Activated T-cell treated with anti-CD3 and anti-CD28 coated beads, Interleukin-2, amount 50 U/mL, for 4 hours (primary cell): Measurements from ENCODE around the gene F10. TPM values are rescaled to one million over a fixed set of nuclear protein-coding genes. Genes with fewer than 3 reads are reported as not detected.
"Not testable (repeated sequence)": the region's sequence is repeated elsewhere in the genome, so short reads cannot be mapped to it uniquely, and the experiment has no call there.

Source experiments
- ATAC-seq, 2 donors: fragments of 200-7000 bp; cut with Tn5 transposase; one replicate each; pipeline ENCODE4 v1.10.0; 2021
- DNase-seq: peaks from one replicate; pipeline ENCODE4 v3.0.0-alpha.2; 2020
- H3K27me3 Mint-ChIP-seq: one replicate; pipeline ENCODE4 v1.8.0; 2021; ENCODE audit warnings: low read depth, mixed read lengths
- H3K36me3 Mint-ChIP-seq: one replicate; pipeline ENCODE4 v1.8.0; 2022; ENCODE audit warnings: mixed read lengths; ENCODE audit not compliant: insufficient read depth
- H3K4me1 Mint-ChIP-seq: one replicate; pipeline ENCODE4 v1.8.0; 2021; ENCODE audit warnings: low read depth, mixed read lengths
- H3K4me3 Mint-ChIP-seq: one replicate; pipeline ENCODE4 v1.8.0; 2021; ENCODE audit warnings: mild to moderate bottlenecking, moderate library complexity, mixed read lengths
- H3K9me3 Mint-ChIP-seq: one replicate; pipeline ENCODE4 v1.8.0; 2021; ENCODE audit warnings: mixed read lengths
- total RNA-seq, 3 donors: library from RNA; stranded (reverse); gene quantifications; one replicate each; pipeline ENCODE4 v1.2.1, GENCODE V29; 2021

F10 gene
- total RNA-seq = not detected

DNA sequence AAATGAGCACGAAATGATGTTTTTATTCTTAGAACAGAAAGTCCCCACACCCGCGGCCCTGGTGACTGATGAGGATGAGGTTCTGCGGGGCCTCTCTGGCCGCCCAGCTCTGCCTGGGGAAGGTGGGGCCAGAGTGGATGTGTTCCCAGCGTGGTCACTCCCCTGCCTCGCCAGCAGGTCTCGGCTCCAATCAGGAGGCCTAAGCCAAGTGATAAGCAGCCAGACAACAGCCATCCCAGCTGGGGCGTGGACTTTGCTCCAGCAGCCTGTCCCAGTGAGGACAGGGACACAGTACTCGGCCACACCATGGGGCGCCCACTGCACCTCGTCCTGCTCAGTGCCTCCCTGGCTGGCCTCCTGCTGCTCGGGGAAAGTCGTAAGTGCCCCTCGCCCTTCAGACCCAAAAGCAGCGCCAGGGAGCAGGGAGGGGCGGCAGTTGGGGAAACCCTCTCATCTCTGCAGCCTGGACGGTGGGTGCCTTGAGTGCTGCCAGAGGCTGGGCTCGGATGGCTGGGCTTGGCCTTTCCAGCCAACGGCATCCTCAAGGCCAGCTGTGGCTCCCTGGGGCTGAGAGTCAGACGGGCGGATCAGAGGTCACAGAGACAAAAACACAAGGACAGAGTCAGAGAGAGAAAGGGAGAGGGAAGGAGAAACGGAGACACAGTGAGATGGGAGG is at the start of gene F10:
TSS of gene F10 (plus strand) at position 250 of the 676 bp plus-strand sequence. CDS start at position 307, 57 bp downstream.
- Mint-ChIP-seq H3K36me3 (no peaks in the 10 kb centered on the region), H3K4me1 (no peaks in the 10 kb centered on the region), H3K27me3 (peaks cover 10% of the 10 kb centered on the region), H3K4me3 (no peak within 1 kb of the TSS), H3K9me3 (no peaks in the 10 kb centered on the region)
- ATAC-seq = no peak
- DNase-seq = no peak

DNA sequence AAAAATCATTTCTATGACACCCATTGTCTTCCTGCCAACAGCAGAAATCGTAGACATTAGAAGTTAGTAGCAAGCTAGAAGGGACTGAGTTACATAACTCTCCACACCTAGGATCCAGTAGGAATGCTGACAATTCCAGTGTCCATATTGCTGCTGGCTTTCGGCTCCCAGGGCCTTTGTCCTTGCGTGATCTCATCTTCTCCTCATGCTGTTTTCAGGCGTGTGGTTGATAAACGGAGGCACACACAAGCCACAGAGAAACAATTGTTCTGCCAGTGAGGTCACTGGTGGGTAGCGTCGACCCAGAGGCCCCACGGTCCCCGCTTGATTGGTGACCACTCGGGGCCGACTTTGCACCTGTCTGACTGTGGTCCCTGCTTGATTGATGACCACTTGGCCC is 48.7 kb upstream of the F10 start:
- Mint-ChIP-seq H3K9me3 (peaks cover 18% of the 10 kb centered on the region), H3K27me3 (no peaks in the 10 kb centered on the region), H3K4me3 (no peak overlapping the region), H3K4me1 (no peaks in the 10 kb centered on the region), H3K36me3 (peaks cover 28% of the 10 kb centered on the region)
- ATAC-seq (no peak), DNase-seq (no peak)

DNA sequence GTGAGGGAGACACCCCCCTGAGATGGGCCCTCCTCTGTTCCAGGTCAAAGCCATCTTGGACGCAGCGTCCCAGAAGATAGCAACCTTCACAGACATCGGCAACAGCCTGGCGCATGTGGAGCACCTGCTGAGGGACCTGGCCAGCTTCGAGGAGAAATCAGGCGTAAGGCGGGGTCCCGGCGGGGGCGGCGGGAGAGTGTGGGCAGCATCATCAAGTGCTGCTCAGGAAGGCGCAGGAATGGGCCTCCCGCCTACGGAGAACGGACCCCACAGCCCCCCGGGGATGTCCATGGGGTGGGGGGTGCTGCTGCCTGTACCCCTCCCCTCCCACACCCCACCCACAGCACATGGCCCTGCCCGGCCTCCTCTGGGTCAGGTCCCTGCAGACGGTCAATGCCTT is 48.2 kb upstream of the F10 start:
- Mint-ChIP-seq H3K4me3 (no peak overlapping the region), H3K4me1 (no peaks in the 10 kb centered on the region), H3K36me3 (peaks cover 28% of the 10 kb centered on the region), H3K9me3 (peaks cover 18% of the 10 kb centered on the region), H3K27me3 (no peaks in the 10 kb centered on the region)
- no peak for ATAC-seq
- DNase-seq = no peak

DNA sequence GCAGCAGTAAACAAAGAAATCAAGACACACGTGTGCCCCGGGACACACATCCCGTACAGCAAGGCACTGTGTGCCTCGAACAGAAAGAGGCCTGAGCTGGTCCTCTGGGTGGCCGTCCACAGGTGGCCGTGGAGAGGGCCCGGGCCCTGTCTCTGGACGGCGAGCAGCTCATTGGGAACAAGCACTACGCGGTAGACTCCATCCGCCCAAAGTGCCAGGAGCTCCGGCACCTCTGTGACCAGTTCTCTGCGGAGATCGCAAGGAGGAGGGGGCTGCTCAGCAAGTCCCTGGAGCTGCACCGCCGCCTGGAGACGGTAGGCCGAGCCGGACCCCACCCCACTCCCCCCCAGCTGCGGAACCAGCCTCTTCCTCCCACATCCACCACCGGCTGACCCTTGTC is 47.7 kb upstream of the F10 start:
- Mint-ChIP-seq H3K4me1 (no peaks in the 10 kb centered on the region), H3K9me3 (peaks cover 18% of the 10 kb centered on the region), H3K36me3 (peaks cover 28% of the 10 kb centered on the region), H3K27me3 (no peaks in the 10 kb centered on the region), H3K4me3 (no peak overlapping the region)
- DNase-seq = no peak
- no peak for ATAC-seq

DNA sequence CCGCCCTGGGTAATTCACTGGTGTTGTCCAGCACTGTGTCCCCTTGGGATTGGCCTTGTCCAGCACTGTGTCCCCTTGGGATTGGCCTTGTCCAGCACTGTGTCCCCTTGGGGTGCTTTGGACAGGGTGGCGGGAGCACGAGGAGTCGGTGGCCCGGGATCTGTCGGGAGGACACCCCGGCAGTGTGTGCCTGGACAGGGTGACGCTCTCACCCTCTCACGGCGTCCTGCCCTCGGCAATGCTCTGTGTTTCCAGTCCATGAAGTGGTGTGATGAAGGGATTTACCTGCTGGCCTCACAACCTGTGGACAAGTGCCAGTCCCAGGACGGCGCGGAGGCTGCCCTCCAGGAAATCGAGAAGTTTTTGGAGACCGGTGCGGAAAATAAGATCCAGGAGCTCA is 46.9 kb upstream of the F10 start:
- Mint-ChIP-seq H3K4me1 (no peaks in the 10 kb centered on the region), H3K36me3 (peaks cover 23% of the 10 kb centered on the region), H3K9me3 (peaks cover 18% of the 10 kb centered on the region), H3K4me3 (no peak overlapping the region), H3K27me3 (no peaks in the 10 kb centered on the region)
- ATAC-seq (no peak), DNase-seq (no peak)

DNA sequence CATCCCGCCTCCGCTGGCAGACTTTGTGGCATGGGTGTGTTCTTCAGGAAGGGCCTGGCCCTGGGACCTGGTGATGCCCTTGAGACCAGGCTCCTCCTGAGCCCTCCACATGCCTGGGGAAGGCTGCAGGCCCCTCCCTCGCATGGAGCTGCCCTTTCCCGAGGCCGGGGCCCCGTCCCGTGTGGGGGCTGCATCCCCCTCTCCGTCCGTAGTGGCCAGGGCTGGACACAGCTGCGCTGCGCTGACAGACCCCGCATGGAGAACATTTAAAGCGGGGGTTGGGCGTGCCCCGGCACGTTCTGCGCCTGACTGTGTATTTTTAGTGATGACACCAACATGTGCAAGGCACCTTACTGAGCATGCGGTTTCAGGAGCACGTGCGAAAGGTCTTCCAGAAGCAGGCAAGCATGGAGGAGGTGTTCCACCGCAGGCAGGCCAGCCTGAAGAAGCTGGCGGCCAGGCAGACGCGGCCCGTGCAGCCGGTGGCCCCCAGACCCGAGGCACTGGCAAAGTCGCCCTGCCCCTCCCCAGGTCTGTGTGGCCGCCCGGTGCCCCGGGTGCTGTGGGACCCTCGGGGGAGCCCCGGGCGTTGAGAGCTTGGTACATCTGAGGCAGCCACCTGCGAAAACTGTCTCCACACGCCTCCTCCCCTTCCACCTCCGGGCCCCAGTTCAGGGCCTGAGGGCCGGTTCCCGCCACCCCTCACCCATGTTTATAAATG is 45.8 kb upstream of the F10 start:
- DNase-seq (no peak), ATAC-seq (no peak)
- peaks cover 12% of the 10 kb centered on the region for H3K36me3 Mint-ChIP-seq
- H3K4me1 Mint-ChIP-seq = no peaks in the 10 kb centered on the region
- H3K9me3 Mint-ChIP-seq = peaks cover 9% of the 10 kb centered on the region
- H3K27me3 Mint-ChIP-seq = no peaks in the 10 kb centered on the region
- H3K4me3 Mint-ChIP-seq = no peak overlapping the region

DNA sequence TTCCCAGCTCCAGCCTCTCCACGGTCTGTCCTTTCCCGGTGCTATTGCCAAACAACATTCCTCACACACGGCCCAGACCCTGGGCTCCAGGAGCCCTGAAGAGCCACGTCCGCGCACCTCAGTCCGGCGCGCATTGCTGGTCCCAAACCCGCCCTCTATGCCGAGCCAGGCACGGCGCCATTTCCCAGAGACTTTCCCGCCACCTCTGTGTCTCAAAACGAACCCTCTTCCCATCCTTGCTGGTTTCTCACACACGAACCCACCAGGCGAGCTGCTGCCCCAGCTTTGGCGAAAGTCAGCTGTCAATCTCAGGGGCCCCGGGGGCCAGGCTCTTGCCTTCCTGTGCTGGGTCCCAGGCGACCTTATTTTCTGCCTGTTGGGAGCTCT is 45.0 kb upstream of the F10 start:
- Mint-ChIP-seq H3K27me3 (no peaks in the 10 kb centered on the region), H3K36me3 (peaks cover 12% of the 10 kb centered on the region), H3K9me3 (peaks cover 2% of the 10 kb centered on the region), H3K4me3 (no peak overlapping the region), H3K4me1 (no peaks in the 10 kb centered on the region)
- ATAC-seq (no peak), DNase-seq (no peak)

DNA sequence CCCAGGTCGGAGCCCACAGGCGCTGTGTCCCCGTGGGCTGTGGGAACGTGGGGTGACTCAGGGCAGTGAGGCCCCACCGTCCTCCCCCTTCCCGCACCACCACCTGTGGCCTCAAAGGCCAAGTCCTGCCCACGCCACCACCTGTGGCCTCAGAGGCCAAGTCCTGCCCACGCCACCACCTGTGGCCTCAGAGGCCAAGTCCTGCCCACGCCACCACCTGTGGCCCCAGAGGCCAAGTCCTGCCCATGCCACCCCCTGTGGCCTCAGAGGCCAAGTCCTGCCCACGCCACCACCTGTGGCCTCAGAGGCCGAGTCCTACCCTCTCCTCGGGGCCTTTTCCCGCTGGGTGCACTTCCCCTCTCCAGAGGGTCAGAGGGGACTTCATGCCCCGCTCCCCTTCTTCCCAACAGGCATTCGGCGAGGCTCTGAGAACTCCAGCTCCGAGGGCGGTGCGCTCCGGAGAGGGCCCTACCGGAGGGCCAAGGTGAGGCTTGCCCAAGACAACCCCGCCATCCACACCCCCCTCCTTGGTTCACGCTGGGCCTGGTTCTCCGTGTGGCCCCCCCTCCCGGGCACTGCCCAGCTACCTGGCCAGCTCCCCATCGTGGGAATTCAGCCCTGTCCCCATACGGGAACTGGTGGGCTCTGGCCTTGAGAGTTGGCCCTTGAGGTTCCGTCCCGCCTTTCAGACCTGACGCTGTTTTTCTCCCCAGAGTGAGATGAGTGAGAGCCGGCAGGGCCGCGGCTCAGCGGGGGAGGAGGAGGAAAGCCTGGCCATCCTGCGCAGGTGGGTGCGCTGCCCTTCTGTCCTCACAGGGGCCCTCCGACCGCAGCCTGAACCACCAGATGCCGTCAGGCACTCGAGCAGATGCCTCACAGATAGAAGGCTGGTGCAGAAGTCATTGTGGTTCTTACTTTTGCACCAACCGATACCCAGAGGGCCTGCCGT is 44.4 kb upstream of the F10 start:
- Mint-ChIP-seq H3K36me3 (peaks cover 9% of the 10 kb centered on the region), H3K27me3 (no peaks in the 10 kb centered on the region), H3K4me1 (no peaks in the 10 kb centered on the region), H3K9me3 (no peaks in the 10 kb centered on the region), H3K4me3 (no peak overlapping the region)
- DNase-seq (no peak), ATAC-seq (no peak)

DNA sequence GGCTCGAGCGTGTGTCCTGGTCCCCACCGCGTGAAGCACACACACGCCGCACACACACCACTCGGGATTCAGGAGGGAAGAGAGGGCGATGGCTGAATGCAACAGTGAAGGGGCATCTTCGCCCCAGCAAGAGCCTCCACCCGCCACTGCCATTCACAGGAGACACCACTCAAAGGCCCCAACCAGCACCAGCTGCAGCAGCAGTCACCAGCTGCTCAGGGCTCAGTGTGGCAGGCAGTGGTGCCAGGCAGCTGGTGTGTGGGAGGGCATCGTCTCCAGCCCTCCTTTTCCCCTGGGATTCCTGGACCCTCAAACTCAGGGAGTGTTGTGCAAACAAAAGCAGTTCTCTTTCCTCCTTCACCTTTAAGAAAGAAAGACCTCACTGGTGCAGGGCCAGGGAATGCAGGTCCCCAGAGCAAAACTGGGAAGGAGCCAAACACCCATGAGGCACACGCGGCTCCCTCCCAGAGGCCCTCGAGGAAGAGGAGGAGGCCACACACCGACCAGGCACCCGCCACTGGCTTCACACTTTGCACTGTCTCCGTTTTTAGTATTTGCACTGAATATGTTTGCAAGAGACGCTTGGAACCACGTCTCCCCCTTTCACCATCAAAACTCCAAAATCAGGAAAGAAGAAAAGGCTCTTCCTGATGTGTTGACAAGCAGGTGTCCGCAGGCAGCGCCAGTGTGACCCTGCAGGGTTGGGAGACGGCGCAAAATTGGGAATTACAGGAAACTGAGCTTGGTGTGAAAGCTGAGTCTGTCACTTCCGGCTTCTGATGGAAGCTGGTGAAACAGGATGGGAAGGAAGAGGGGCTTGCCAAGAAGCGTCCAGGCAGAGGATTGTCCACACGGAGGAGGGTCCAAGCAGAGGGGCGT is 43.5 kb upstream of the F10 start:
- Mint-ChIP-seq H3K36me3 (peaks cover 7% of the 10 kb centered on the region), H3K4me3 (no peak overlapping the region), H3K4me1 (no peaks in the 10 kb centered on the region), H3K9me3 (no peaks in the 10 kb centered on the region), H3K27me3 (no peaks in the 10 kb centered on the region)
- DNase-seq (no peak), ATAC-seq (no peak)

DNA sequence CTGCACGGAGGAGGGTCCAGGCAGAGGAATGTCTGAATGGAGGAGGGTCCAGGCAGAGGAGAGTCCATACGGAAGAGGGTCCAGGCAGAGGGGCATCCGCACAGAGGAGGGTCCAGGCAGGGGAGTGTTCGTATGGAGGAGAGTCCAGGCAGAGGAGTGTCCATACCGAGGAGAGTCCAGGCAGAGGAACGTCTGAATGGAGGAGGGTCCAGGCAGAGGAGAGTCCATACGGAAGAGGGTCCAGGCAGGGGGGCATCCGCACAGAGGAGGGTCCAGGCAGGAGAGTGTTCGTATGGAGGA is 42.9 kb upstream of the F10 start:
- H3K4me3 Mint-ChIP-seq, H3K4me1 Mint-ChIP-seq, H3K27me3 Mint-ChIP-seq, H3K9me3 Mint-ChIP-seq, ATAC-seq, DNase-seq, H3K36me3 Mint-ChIP-seq: not testable (repeated sequence)

DNA sequence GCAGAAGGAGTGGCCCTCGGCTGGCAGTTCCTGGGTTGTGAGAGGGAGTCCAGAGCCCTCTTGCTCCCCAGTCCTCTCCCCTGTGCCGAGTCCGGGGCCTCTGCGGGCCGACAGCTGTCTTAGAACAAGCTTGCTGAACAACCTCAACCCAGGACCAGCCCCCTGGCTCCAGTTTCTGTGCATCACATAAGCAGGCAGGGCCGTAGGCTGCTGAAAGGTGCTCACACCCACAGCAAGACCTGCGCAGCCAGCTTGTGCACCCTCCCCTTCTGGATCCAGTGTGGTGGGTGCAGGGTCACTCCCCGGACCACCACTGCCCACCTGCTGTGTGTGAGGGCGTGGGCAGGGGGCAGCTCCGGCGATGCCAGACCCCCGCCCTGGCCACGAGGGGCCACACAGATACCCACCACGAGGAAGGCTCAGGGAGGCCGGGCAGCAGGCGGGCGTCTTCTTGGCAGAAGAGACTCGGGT is 42.2 kb upstream of the F10 start:
- Mint-ChIP-seq H3K4me3 (no peak overlapping the region), H3K9me3 (no peaks in the 10 kb centered on the region), H3K4me1 (no peaks in the 10 kb centered on the region), H3K36me3 (peaks cover 7% of the 10 kb centered on the region), H3K27me3 (no peaks in the 10 kb centered on the region)
- ATAC-seq (no peak), DNase-seq (no peak)

DNA sequence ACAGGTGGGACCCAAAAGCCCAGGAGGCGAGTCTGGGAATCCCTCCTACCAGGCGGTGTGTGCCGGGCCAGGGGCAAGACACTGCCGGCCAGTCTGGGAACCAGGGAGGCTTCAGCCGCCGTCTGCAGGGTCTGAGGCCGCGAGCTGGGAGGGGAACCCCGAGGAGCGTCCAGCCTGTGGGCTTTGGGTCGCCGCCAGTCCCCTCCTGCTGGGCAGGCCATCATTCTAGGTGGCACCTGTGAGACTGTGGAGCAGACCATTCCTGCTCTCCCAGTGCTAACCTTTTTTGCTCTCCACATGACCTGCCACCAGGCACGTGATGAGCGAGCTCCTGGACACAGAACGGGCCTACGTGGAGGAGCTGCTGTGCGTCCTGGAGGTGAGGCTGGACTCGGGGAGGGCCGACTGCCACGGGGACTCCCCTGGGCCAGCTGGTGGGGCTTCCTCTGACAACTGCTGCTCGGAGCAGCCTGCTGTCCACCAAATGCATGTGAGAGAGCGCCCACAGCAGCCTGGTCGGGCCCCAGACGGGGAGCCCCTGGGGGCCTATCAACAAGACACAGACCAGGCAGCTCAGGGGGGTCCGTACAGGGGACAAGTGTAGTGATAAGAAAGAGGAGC is 41.6 kb upstream of the F10 start:
- DNase-seq (no peak), ATAC-seq (no peak)
- Mint-ChIP-seq H3K9me3 (no peaks in the 10 kb centered on the region), H3K4me3 (no peak overlapping the region), H3K4me1 (no peaks in the 10 kb centered on the region), H3K27me3 (no peaks in the 10 kb centered on the region), H3K36me3 (peaks cover 2% of the 10 kb centered on the region)

DNA sequence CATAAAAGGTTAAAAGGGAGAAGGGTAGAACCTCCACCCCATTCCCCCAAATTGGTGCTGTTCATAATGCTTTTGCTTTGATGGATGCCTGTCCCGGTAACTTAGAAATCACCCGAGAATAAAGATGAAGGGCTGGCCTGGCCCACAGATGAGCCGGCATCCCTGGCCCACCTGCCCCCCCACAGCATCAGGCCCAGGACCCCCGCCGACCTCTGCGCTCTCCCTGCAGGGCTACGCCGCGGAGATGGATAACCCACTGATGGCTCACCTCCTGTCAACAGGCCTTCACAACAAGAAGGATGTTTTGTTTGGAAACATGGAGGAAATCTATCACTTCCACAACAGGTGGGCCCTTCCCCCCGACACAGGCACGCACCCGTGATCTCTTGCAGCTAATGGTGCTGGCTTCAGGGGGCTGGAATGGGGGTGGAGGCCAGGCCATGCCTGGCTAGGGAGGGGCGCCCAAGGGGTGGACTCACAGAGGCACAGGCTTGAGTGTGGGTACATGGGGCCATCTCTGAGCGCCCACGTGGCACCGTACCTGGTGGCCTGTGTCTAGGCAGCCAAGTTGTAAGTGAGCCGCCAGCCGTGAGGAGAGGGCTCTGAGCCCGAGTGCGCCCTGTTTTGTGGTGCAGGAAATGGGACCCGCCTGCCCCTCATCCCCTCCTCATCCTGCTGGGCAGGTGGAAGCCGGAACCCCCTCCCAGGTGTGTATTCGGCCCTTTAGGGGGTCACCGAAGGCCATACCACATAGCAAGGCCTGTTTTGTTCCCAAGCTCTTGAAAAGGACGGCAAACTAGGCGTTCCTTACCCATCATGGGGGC is 40.2 kb upstream of the F10 start:
- no peaks in the 10 kb centered on the region for H3K9me3 Mint-ChIP-seq

More for the DNA sequence above, 40.2 kb upstream of the F10 start:
- Mint-ChIP-seq H3K36me3 (peaks cover 2% of the 10 kb centered on the region), H3K4me1 (no peaks in the 10 kb centered on the region), H3K27me3 (no peaks in the 10 kb centered on the region), H3K4me3 (no peak overlapping the region)
- DNase-seq = no peak
- no peak for ATAC-seq
